Neural progenitor cell (in vitro differentiated cells): ENCODE results near the gene ACVR1C.

Source experiments
- EZH2 ChIP-seq: fragments of 200-600 bp; sonication (generic); IDR thresholded peaks from 2 replicates; pipeline ENCODE4 v1.6.1; 2017; ENCODE audit warnings: antibody characterized with exemption, mild to moderate bottlenecking, moderate library complexity
- TF ChIP-seq, protein P1 (sequence below): fragments of 200-600 bp; sonication (generic); IDR thresholded peaks from 2 replicates; pipeline ENCODE4 v1.5.1; 2017; ENCODE audit warnings: antibody characterized with exemption, mild to moderate bottlenecking

- no peak for TF ChIP-seq EZH2
- TF ChIP-seq, protein P1, sequence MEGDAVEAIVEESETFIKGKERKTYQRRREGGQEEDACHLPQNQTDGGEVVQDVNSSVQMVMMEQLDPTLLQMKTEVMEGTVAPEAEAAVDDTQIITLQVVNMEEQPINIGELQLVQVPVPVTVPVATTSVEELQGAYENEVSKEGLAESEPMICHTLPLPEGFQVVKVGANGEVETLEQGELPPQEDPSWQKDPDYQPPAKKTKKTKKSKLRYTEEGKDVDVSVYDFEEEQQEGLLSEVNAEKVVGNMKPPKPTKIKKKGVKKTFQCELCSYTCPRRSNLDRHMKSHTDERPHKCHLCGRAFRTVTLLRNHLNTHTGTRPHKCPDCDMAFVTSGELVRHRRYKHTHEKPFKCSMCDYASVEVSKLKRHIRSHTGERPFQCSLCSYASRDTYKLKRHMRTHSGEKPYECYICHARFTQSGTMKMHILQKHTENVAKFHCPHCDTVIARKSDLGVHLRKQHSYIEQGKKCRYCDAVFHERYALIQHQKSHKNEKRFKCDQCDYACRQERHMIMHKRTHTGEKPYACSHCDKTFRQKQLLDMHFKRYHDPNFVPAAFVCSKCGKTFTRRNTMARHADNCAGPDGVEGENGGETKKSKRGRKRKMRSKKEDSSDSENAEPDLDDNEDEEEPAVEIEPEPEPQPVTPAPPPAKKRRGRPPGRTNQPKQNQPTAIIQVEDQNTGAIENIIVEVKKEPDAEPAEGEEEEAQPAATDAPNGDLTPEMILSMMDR = no peak
These were observed 148.3 kb downstream of the ACVR1C start for GRCh38 chr2:157480182-157480961.
